Measurements from ENCODE around the gene PEX11G.
"Not testable (repeated sequence)": the region's sequence is repeated elsewhere in the genome, so short reads cannot be mapped to it uniquely, and the experiment has no call there.

PEX11G gene

GRCh38 chr19:7461841-7462629, 26.8 kb downstream of the PEX11G start:
- no peak for DNase-seq

- no peak for DNase-seq
These were observed 28.3 kb downstream of the PEX11G start for GRCh38 chr19:7460562-7460966.

- no peak for DNase-seq
These were observed 29.1 kb downstream of the PEX11G start for GRCh38 chr19:7459773-7460172.

- DNase-seq, result no peak
These were observed 30.2 kb downstream of the PEX11G start for GRCh38 chr19:7458675-7459074.

GRCh38 chr19:7456964-7457541, 31.8 kb downstream of the PEX11G start:
- DNase-seq, result no peak

- DNase-seq, result no peak
These were observed 33.1 kb downstream of the PEX11G start for GRCh38 chr19:7455600-7456296.

GRCh38 chr19:7454998-7455397, 33.8 kb downstream of the PEX11G start:
- no peak for DNase-seq

- no peak for DNase-seq
These were observed 38.3 kb downstream of the PEX11G start for GRCh38 chr19:7450243-7451223.

- DNase-seq, result not testable (repeated sequence)
These were observed 39.3 kb downstream of the PEX11G start for GRCh38 chr19:7449391-7450070.

GRCh38 chr19:7447648-7448047, 41.2 kb downstream of the PEX11G start:
- no peak for DNase-seq

- DNase-seq, result no peak
These were observed 43.7 kb downstream of the PEX11G start for GRCh38 chr19:7445104-7445503.

GRCh38 chr19:7444042-7444441, 44.8 kb downstream of the PEX11G start:
- DNase-seq, result no peak

- DNase-seq, result no peak
These were observed 46.4 kb downstream of the PEX11G start for GRCh38 chr19:7442423-7442822.

GRCh38 chr19:7441468-7442146, 47.2 kb downstream of the PEX11G start:
- DNase-seq, result no peak

- DNase-seq, result no peak
These were observed 48.5 kb downstream of the PEX11G start for GRCh38 chr19:7440188-7440975.

- DNase-seq, result no peak
These were observed 53.2 kb downstream of the PEX11G start for GRCh38 chr19:7435586-7435985.

- no peak for DNase-seq
These were observed 54.4 kb downstream of the PEX11G start for GRCh38 chr19:7434391-7434790.

- not testable (repeated sequence) for DNase-seq
These were observed 55.4 kb downstream of the PEX11G start for GRCh38 chr19:7433456-7433855.

GRCh38 chr19:7429638-7430282, 59.1 kb downstream of the PEX11G start:
- no peak for DNase-seq

- DNase-seq, result no peak
These were observed 60.2 kb downstream of the PEX11G start for GRCh38 chr19:7428651-7429113.

Data from NCI-H345 (cell line).